ENCODE results near the gene CUBN. TPM values are rescaled to one million over a fixed set of nuclear protein-coding genes. Genes with fewer than 3 reads are reported as not detected.

The CUBN gene
- total RNA-seq, 6 experiments from 2014 or later: 0.43 to 1.7 (median 1.2) TPM

DNA sequence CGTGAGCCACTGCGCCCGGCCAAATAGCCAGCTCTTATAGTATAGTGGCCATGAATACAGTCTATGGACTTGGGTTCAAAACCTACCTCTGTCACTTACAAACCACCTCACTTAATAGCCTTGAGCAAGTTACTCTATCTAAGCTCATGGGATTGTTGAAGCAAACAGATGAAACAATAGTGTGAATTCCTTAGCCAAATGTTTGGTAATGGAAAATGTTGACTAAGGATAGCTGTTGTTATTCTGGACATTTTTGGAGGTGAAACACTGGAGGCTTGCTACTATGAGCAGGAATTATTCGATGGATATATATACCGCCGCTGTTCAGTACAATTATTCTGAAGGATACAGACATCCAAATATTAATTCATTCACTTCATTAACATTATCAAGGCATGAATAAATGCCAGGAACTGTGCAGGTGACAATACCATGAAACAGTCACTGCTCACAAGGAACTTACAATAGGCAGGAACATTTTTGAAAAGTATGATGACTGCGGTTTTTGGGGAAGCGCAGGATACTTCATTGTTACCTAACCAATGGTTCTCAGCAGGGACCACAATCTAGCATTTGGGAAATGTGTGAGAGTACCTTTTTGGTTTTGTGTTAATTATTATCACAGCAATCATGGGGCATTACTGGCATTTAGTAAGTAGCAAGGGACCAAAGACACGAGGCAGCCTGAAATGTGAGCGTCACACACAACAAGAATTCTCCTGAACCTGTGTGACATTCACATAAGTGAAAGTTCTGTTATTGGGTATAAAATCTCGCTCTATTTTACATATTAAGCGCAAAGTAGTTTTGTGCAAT is 55.7 kb downstream of the CUBN start:
- no peak for TF ChIP-seq CTCF (IDR thresholded peaks at IDR 0.05)
- Mint-ChIP-seq H3K27ac (peak overlapping the region; percentile 95), H3K9me3 (no peaks in the 10 kb centered on the region)

DNA sequence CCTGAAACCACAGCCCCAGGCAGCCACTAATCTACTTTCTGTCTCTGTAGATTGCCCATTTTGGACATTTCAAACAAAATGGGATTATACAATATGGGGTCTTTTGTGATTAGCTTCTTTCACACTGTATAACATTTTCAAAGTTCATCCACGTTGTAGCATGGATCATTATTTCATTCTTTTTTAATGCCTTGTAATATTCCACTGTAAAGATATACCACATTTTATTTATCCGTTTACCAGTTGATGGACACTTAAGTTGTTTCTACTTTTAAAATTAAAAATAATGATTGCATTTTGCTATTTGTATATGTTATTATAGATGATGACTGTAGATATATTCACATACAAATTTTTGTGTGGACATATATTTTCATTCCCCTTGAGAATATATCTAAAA is 60.7 kb downstream of the CUBN start:
- no peaks in the 10 kb centered on the region for H3K9me3 Mint-ChIP-seq
- DNase-seq: no peak
- H3K27me3 Mint-ChIP-seq (ENCODE audit: insufficient read depth): no peaks in the 10 kb centered on the region
- H3K4me3 Mint-ChIP-seq: no peak overlapping the region
- H3K27ac Mint-ChIP-seq: no peak overlapping the region
- H3K36me3 Mint-ChIP-seq (ENCODE audit: low read depth): no peaks in the 10 kb centered on the region
- peaks cover 56% of the 10 kb centered on the region for H3K4me1 Mint-ChIP-seq (ENCODE audit: low read depth)
- no peak for TF ChIP-seq CTCF (IDR thresholded peaks at IDR 0.05)

More for the DNA sequence above, 55.7 kb downstream of the CUBN start:
- Mint-ChIP-seq H3K36me3 (ENCODE audit: low read depth) (no peaks in the 10 kb centered on the region), H3K4me1 (ENCODE audit: low read depth) (peaks cover 64% of the 10 kb centered on the region), H3K4me3 (no peak overlapping the region), H3K27me3 (ENCODE audit: insufficient read depth) (no peaks in the 10 kb centered on the region)
- DNase-seq: no peak

DNA sequence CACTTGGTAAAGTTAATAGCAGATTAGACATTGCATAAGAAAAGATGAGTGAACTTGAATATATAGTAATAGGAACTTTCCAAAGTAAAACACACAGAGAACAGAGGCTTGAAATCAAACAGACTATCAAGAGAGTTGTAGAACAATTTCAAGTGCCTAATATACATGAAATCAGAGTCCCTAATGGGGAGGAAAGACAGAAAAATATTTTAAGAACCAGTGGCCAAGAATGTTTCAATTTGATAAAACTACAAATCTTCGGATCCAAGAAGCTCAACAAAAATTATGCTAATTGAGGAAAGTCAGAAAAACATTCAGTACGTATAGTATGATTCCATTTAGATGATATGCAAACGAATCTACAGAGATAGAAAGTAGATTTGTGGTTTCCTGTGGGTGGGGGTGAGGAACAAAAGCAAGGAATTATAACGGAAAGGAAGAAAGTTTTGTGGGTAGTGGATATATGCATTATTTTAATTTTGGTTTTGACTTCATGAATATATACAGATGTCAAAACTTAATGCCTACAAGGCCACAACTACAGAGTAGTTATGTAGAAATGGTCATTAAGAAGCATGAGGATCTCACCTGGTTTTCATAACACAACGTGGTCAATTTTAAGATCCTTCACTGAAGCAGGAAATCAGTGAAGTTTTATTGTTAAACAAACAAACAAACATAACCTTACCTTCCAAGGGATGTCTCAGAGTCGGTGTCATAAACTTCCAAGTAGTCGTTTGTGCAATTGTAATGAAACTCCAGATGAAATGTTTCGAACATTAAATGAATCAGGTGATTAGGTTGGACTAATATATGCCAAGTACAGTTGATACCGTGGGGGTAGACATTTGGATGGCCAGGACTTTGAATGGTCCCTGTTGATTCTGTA is 62.0 kb downstream of the CUBN start:
- Mint-ChIP-seq H3K4me1 (ENCODE audit: low read depth) (peaks cover 63% of the 10 kb centered on the region), H3K27ac (peak overlapping the region; percentile 27), H3K36me3 (ENCODE audit: low read depth) (no peaks in the 10 kb centered on the region), H3K9me3 (no peaks in the 10 kb centered on the region), H3K27me3 (ENCODE audit: insufficient read depth) (no peaks in the 10 kb centered on the region), H3K4me3 (peak overlapping the region; percentile 27; the same call in 1 of the 2 replicates)
- no peak for DNase-seq
- TF ChIP-seq CTCF (IDR thresholded peaks at IDR 0.05): no peak

GRCh38 chr10:17066807-17067206 is 62.8 kb downstream of the CUBN start:
- peaks cover 63% of the 10 kb centered on the region for H3K4me1 Mint-ChIP-seq (ENCODE audit: low read depth)
- H3K4me3 Mint-ChIP-seq: no peak overlapping the region
- DNase-seq: no peak
- no peak for TF ChIP-seq CTCF (IDR thresholded peaks at IDR 0.05)
- no peaks in the 10 kb centered on the region; the same call in 1 of the 2 replicates for H3K27me3 Mint-ChIP-seq (ENCODE audit: insufficient read depth)
- H3K36me3 Mint-ChIP-seq (ENCODE audit: low read depth): no peaks in the 10 kb centered on the region; the same call in 1 of the 2 replicates
- H3K27ac Mint-ChIP-seq: no peak overlapping the region
- H3K9me3 Mint-ChIP-seq: no peaks in the 10 kb centered on the region

DNA sequence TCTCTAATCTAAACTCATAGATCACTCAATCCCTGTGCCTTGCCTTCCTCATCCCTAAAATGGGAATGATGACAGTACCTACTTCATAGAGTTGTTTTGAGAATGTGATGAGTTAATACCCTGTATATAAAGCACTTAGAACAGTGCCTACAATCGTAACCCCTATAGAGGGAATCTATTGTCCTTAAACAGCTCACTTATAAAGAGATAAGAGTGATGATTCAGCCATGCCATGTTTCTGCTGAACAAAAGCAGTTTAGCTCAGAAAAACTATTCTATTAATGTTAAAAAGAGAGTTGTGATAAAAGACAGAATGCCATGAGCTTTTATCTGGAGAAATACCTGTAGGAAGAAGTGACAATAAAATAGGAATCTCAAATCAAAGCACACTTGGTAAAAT is 63.6 kb downstream of the CUBN start:
- no peak for TF ChIP-seq CTCF (IDR thresholded peaks at IDR 0.05)
- Mint-ChIP-seq H3K9me3 (no peaks in the 10 kb centered on the region), H3K4me3 (no peak overlapping the region), H3K4me1 (ENCODE audit: low read depth) (peaks cover 69% of the 10 kb centered on the region), H3K36me3 (ENCODE audit: low read depth) (no peaks in the 10 kb centered on the region; the same call in 1 of the 2 replicates), H3K27ac (no peak overlapping the region), H3K27me3 (ENCODE audit: insufficient read depth) (no peaks in the 10 kb centered on the region; the same call in 1 of the 2 replicates)
- DNase-seq: no peak

All from HFFc6 (cell line).